Prostate gland (tissue), 2 donors: Measurements from ENCODE around the gene GBP7. TPM values are rescaled to one million over a fixed set of nuclear protein-coding genes. Genes with fewer than 3 reads are reported as not detected.
"Not testable (repeated sequence)": the region's sequence is repeated elsewhere in the genome, so short reads cannot be mapped to it uniquely, and the experiment has no call there.

ENCODE experiments used
- DNase-seq: peaks from one replicate; pipeline ENCODE4 v3.0.0-alpha.2; 2019; ENCODE audit warnings: low spot score
- H3K27ac ChIP-seq, 2 donors: fragments of 200-600 bp; sonication (generic); 2 replicates each; pipeline ENCODE4 v1.5.1; 2017 to 2019
- H3K27me3 ChIP-seq: fragments of 200-600 bp; sonication (generic); replicated peaks from 2 replicates; pipeline ENCODE4 v1.5.1; 2019; ENCODE audit not compliant: insufficient read depth
- H3K36me3 ChIP-seq, 2 donors: fragments of 200-600 bp; sonication (generic); 1 replicate in 1 of 2; 2 replicates in 1 of 2; pipeline versions ENCODE4 v1.5.1 to v1.8.1; 2017 to 2019
- H3K4me1 ChIP-seq: fragments of 200-600 bp; sonication (generic); replicated peaks from 2 replicates; pipeline ENCODE4 v1.5.1; 2019
- H3K4me3 ChIP-seq, 2 donors: fragments of 200-600 bp; sonication (generic); 2 replicates each; pipeline ENCODE4 v1.5.1; 2017 to 2019
- H3K9me3 ChIP-seq: fragments of 200-600 bp; sonication (generic); 2 replicates; pipeline ENCODE4 v1.5.1; 2017
- CTCF ChIP-seq, 4 experiments: fragments of 200-600 bp in 2 of 4; fragments of 450-650 bp in 2 of 4; sonication (generic) in 2 of 4; IDR thresholded peaks; 1 replicate in 3 of 4; 2 replicates in 1 of 4; pipeline ENCODE4 v1.5.1; 2016 to 2019; ENCODE audit warnings: antibody characterized with exemption in 4 of 4, mild to moderate bottlenecking in 2 of 4, moderate library complexity in 2 of 4
- POLR2A ChIP-seq: fragments of 450-650 bp; IDR thresholded peaks from one replicate; pipeline ENCODE4 v1.6.1; 2016; ENCODE audit warnings: antibody characterized with exemption, mild to moderate bottlenecking
- POLR2AphosphoS5 ChIP-seq: sonication (generic); formaldehyde crosslinking; IDR thresholded peaks from one replicate; pipeline ENCODE4 v1.6.1; 2017; ENCODE audit warnings: antibody characterized with exemption
- WGBS: methylation state at CpG from one replicate; pipeline ENCODE4 v1.1.5; 2018; 5-methylcytosine and 5-hydroxymethylcytosine counted together
- intact Hi-C: fragments of 100-400 bp; cut with DNase I; formaldehyde crosslinking; loops from one replicate; pipeline ENCODE4 v1.14.2; 2022
- total RNA-seq, 2 donors: library from RNA; depleted of rRNA; stranded (reverse); fragments of >200 nt; gene quantifications; one replicate each; pipeline ENCODE4 v1.1.0, GENCODE V29; 2016

The GBP7 gene
- total RNA-seq = not detected

DNA sequence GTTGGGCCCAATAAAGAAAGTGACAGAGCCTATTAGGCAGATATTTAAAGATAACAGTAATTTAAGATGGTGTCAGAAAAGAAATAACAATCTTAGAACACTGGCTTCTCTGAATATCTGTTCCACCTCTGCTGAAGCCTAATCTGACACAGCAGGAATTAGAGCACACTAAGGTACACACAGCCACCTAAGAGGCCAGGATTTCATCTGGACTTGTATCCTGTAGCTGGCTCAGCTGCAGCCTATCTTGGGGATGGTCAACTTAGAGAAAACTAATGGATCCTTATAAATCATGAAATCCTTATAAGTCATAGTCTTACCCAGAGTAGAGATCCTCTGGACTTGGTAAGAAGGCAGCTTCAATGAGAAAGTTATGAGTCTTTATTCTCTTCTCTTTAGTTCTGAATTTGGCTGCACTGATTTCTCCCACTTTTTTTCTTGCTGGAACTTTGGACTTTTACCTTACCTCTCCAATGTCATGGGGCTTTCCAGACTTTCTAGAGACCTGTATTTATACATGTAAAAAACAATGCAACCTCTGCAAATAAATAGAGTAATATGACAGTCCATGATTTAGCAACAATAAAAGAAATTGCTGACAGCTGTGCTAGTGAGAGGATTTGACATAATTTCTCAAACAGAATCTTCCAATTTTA is at the start of gene GBP7:
Gene GBP7 (minus strand): TSS at position 403 of the 656 bp plus-strand sequence. CDS start 4,068 bp downstream, outside the sequence.
- TF ChIP-seq CTCF (IDR thresholded peaks at IDR 0.05) = no peak
- TF ChIP-seq POLR2A = no peak
- TF ChIP-seq POLR2AphosphoS5 = no peak
- no peak for DNase-seq
- Histone ChIP-seq H3K9me3 (no peaks in the 10 kb centered on the region), H3K4me1 (no peaks in the 10 kb centered on the region), H3K27me3 (no peaks in the 10 kb centered on the region), H3K36me3 (no peaks in the 10 kb centered on the region), H3K4me3 (no peak within 1 kb of the TSS), H3K27ac (no peak within 1 kb of the TSS)
- intact Hi-C loops = no loop called here

- Histone ChIP-seq H3K27ac (no peak overlapping the region), H3K27me3 (no peaks in the 10 kb centered on the region), H3K9me3 (no peaks in the 10 kb centered on the region), H3K36me3 (no peaks in the 10 kb centered on the region), H3K4me3 (no peak overlapping the region), H3K4me1 (no peaks in the 10 kb centered on the region)
- DNase-seq = no peak
- no peak for TF ChIP-seq CTCF (IDR thresholded peaks at IDR 0.05)
- TF ChIP-seq POLR2A = no peak
- TF ChIP-seq POLR2AphosphoS5 = no peak
- intact Hi-C loops = no loop called here
- 21% methylated on average over 1 of the region's 1 CpG for WGBS
Observed at GRCh38 chr1:89221341-89221740, 45.5 kb upstream of the GBP7 start.

DNA sequence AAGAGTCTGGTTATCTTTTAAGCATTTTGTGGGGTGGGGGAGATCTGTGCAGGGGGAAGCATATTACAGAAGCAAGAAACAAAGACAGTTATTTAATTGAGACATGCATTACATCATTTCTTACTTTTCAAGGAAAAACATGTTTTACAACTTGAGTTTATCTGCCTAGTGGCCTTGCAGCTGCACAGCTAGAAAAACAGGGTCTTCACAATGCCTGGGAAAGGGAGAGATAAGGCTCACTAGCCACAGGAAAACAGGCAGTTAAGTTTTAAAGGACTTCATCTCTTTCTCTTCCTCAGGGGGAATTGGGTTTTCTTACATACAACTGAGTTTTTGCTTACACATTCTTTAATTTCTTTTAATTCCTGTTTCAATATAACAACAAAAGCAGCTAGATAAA is 44.0 kb upstream of the GBP7 start:
- H3K27me3 ChIP-seq, intact Hi-C loops, DNase-seq, H3K36me3 ChIP-seq, H3K4me1 ChIP-seq, H3K27ac ChIP-seq, H3K4me3 ChIP-seq, H3K9me3 ChIP-seq: not testable (repeated sequence)

GRCh38 chr1:89218941-89219340 is 43.1 kb upstream of the GBP7 start:
- H3K36me3 ChIP-seq, intact Hi-C loops, H3K4me3 ChIP-seq, H3K9me3 ChIP-seq, DNase-seq, H3K4me1 ChIP-seq, H3K27ac ChIP-seq, H3K27me3 ChIP-seq: not testable (repeated sequence)
- 97% methylated on average over 3 of the region's 3 CpGs for WGBS

DNA sequence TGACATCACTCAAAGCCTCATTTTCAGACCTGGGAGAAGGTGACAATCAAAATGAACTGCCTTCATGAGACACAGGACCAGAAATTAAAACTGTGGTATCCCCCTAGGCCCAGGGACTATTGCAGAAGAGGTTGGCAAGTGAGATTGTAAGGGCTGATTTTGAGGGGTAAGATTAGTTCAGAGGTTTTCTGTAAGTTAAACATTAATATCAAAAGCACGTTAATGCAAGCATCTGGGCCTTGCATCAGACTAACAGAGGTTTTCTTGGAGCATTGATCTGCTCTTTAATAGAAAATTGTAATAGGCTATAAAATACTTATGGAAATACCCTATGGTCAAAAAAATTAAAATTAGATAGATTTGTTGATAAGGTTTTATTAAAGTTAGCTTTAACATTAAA is 37.5 kb upstream of the GBP7 start:
- Histone ChIP-seq H3K9me3 (no peaks in the 10 kb centered on the region), H3K27ac (no peak overlapping the region), H3K27me3 (no peaks in the 10 kb centered on the region), H3K36me3 (no peaks in the 10 kb centered on the region), H3K4me1 (no peaks in the 10 kb centered on the region), H3K4me3 (no peak overlapping the region)
- TF ChIP-seq POLR2A = no peak
- no peak for TF ChIP-seq POLR2AphosphoS5
- TF ChIP-seq CTCF (IDR thresholded peaks at IDR 0.05) = no peak
- intact Hi-C loops = no loop called here
- DNase-seq = no peak
- 47% methylated on average over 1 of the region's 1 CpG for WGBS

- Histone ChIP-seq H3K36me3 (no peaks in the 10 kb centered on the region), H3K9me3 (no peaks in the 10 kb centered on the region), H3K27me3 (no peaks in the 10 kb centered on the region), H3K4me1 (no peaks in the 10 kb centered on the region), H3K4me3 (no peak overlapping the region), H3K27ac (no peak overlapping the region)
- TF ChIP-seq POLR2A (no peak), CTCF (IDR thresholded peaks at IDR 0.05) (no peak), POLR2AphosphoS5 (no peak)
- no peak for DNase-seq
- WGBS = 87% methylated on average over 1 of the region's 1 CpG
- intact Hi-C loops = no loop called here
Observed at GRCh38 chr1:89211035-89211634, 35.3 kb upstream of the GBP7 start.
